K562 (cell line): ENCODE results near the gene GSPT2. TPM values are rescaled to one million over a fixed set of nuclear protein-coding genes. Genes with fewer than 3 reads are reported as not detected.

Source experiments
- CHD2 ChIP-seq: IDR thresholded peaks from 2 replicates; pipeline ENCODE4 v1.6.1; 2011; ENCODE audit warnings: low read depth, low read length
- DACH1 ChIP-seq: fragments of 450-650 bp; IDR thresholded peaks from 2 replicates; pipeline ENCODE4 v1.6.1; 2018; ENCODE audit not compliant: partially characterized antibody
- ETS2 ChIP-seq: IDR thresholded peaks from 2 replicates; pipeline ENCODE4 v1.6.1; 2016; ENCODE audit warnings: borderline replicate concordance, missing genetic modification characterization, mild to moderate bottlenecking, moderate library complexity, missing compliant biosample characterization; ENCODE audit not compliant: poor library complexity, severe bottlenecking
- ETV1 ChIP-seq: fragments of 450-650 bp; conservative IDR thresholded peaks from 2 replicates; pipeline ENCODE4 v1.6.1; 2016; ENCODE audit warnings: missing genetic modification characterization, control low read depth, low read depth, missing compliant biosample characterization
- HNRNPL ChIP-seq: fragments of 200-400 bp; formaldehyde crosslinking; IDR thresholded peaks from 2 replicates; pipeline ENCODE4 v1.6.1; 2017; ENCODE audit warnings: low read depth, mild to moderate bottlenecking, low read length
- HSF4 ChIP-seq: fragments of 250-450 bp; sonication (Bioruptor Pico); IDR thresholded peaks from 2 replicates; pipeline ENCODE4 v2.1.2; 2022; ENCODE audit warnings: mild to moderate bottlenecking, moderate library complexity, borderline replicate concordance
- KLF16 ChIP-seq: IDR thresholded peaks from 2 replicates; pipeline ENCODE4 v1.6.1; 2016; ENCODE audit warnings: antibody characterized with exemption
- MIER1 ChIP-seq: fragments of 450-650 bp; IDR thresholded peaks from 2 replicates; pipeline ENCODE4 v1.6.1; 2016; ENCODE audit warnings: antibody characterized with exemption, mild to moderate bottlenecking, low read depth
- NFRKB ChIP-seq: fragments of 450-650 bp; IDR thresholded peaks from 2 replicates; pipeline ENCODE4 v1.6.1; 2016; ENCODE audit warnings: low read depth
- PRPF4 ChIP-seq: fragments of 200-400 bp; formaldehyde crosslinking; IDR thresholded peaks from one replicate; pipeline ENCODE4 v1.6.1; 2017; ENCODE audit warnings: low read length, low read depth, mild to moderate bottlenecking; ENCODE audit not compliant: insufficient read depth, poor library complexity, severe bottlenecking
- SIRT6 ChIP-seq: IDR thresholded peaks from one replicate; pipeline ENCODE4 v1.6.1; 2012; ENCODE audit warnings: low read depth, mild to moderate bottlenecking, control low read depth, inconsistent platforms, low read length, moderate library complexity
- TARDBP ChIP-seq: fragments of 450-650 bp; IDR thresholded peaks from 2 replicates; pipeline ENCODE4 v1.6.1; 2016
- U2AF2 ChIP-seq: fragments of 200-400 bp; formaldehyde crosslinking; optimal IDR thresholded peaks from 2 replicates; pipeline ENCODE3; 2017; ENCODE audit warnings: low read depth, mild to moderate bottlenecking, low read length
- ZBTB1 ChIP-seq: sonication (generic); formaldehyde crosslinking; IDR thresholded peaks from 2 replicates; pipeline ENCODE4 v1.8.1; 2023; ENCODE audit warnings: missing genetic modification reagents, low read depth, mild to moderate bottlenecking, borderline replicate concordance
- ZNF445 ChIP-seq: fragments of 250-450 bp; sonication (Bioruptor Pico); IDR thresholded peaks from 2 replicates; pipeline ENCODE4 v1.4.0; 2020; ENCODE audit warnings: low read depth, mild to moderate bottlenecking, moderate library complexity
- polyA plus RNA-seq, 8 experiments: library from polyadenylated mRNA; depleted of rRNA in 4 of 8; stranded (reverse) in 5 of 8; unstranded in 3 of 8; fragments of >200 nt; fragmentation: Nextera tagmentation in 2 of 8; fragmentation: Illumina TruSeq in 1 of 8; extraction: Ambion mirVana in 2 of 8; extraction: Trizol in 1 of 8; gene quantifications; 2 replicates each; pipeline versions ENCODE4 v1.2.1 to v1.2.3, GENCODE V29; 2011 to 2014; ENCODE audit warnings: inconsistent platforms in 1 of 8, missing spikeins in 1 of 8
- total RNA-seq, 7 experiments: library from RNA; depleted of rRNA in 6 of 7; stranded (reverse); fragments of >200 nt in 6 of 7; fragmentation: Illumina TruSeq in 2 of 7; extraction: Trizol in 2 of 7; gene quantifications; 2 replicates each; pipeline versions ENCODE4 v1.2.1 to v1.2.3, GENCODE V29; 2011 to 2021; ENCODE audit warnings: low replicate concordance in 1 of 7
- TF ChIP-seq, protein P1 (sequence below): fragments of 450-650 bp; IDR thresholded peaks from 2 replicates; pipeline ENCODE4 v1.6.1; 2016; ENCODE audit warnings: antibody characterized with exemption
- TF ChIP-seq, protein P2 (sequence below): fragments of 200-800 bp; sonication (Bioruptor generic); IDR thresholded peaks from 2 replicates; pipeline ENCODE4 v1.6.1; 2017; ENCODE audit warnings: missing genetic modification characterization, missing compliant biosample characterization
- TF ChIP-seq, protein P3 (sequence below): fragments of 250-450 bp; sonication (Bioruptor Pico); IDR thresholded peaks from 2 replicates; pipeline ENCODE4 v1.5.0; 2021; ENCODE audit warnings: mild to moderate bottlenecking, moderate library complexity
- TF ChIP-seq, protein P4 (sequence below), 2 experiments: IDR thresholded peaks; 2 replicates each; pipeline ENCODE4 v1.6.1; 2011; ENCODE audit warnings: borderline replicate concordance in 1 of 2, control low read depth in 1 of 2, low read depth in 1 of 2, low read length in 1 of 2, mild to moderate bottlenecking in 1 of 2, mixed read lengths in 1 of 2, moderate library complexity in 1 of 2; ENCODE audit not compliant: insufficient read depth in 1 of 2, insufficient read length in 1 of 2, poor library complexity in 1 of 2, severe bottlenecking in 1 of 2; ENCODE audit errors: extremely low read depth in 1 of 2

GSPT2 gene
- total and polyA plus RNA-seq, 9 of the 15 experiments (the other 6 are each of a cell fraction or from before 2014, with no cell fraction given): 0.93 to 4.2 (median 3.4) TPM

DNA sequence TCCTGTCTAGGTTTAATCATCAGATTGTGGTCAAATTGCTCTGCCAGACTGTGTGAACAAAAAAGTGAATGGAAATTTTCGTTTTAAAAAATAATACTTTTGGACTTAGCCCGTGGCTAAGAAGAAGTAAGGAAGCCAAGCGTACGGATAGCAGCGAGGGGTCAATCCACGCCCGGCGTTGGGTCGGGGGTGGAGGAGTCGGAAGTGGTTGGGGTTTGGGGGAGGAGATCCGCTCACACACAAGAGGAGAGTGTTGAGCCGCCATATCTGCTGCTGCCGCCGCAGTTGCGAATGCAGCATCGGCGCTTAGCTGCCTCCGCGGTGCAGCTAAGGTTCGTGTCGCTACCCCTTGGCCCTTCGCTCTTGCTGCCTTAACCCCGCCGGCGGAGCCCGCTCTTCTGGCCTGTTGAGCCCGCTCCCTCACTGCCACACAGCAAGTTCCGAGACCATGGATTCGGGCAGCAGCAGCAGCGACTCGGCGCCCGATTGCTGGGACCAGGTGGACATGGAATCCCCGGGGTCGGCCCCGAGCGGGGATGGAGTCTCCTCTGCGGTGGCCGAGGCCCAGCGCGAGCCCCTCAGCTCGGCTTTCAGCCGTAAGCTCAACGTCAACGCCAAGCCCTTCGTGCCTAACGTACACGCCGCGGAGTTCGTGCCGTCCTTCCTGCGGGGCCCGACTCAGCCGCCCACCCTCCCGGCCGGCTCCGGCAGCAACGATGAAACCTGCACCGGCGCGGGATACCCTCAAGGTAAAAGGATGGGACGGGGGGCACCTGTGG is at the start of gene GSPT2 (continued):
- TF ChIP-seq ZNF445 (CRISPR knock-in tag) (no peak), ETV1 (tag) (peak; percentile 57), ZBTB1 (CRISPR knock-in tag) (no peak), TARDBP (no peak), DACH1 (no peak), U2AF2 (no peak), HSF4 (no peak), ETS2 (tag) (no peak), NFRKB (0 out of 2 replicates have a peak, but pooled peaks have one; percentile 58), MIER1 (no peak), CHD2 (no peak), HNRNPL (no peak), PRPF4 (no peak), KLF16 (0 out of 2 replicates have a peak, but pooled peaks have one; percentile 15), SIRT6 (no peak)
- TF ChIP-seq, protein P1, sequence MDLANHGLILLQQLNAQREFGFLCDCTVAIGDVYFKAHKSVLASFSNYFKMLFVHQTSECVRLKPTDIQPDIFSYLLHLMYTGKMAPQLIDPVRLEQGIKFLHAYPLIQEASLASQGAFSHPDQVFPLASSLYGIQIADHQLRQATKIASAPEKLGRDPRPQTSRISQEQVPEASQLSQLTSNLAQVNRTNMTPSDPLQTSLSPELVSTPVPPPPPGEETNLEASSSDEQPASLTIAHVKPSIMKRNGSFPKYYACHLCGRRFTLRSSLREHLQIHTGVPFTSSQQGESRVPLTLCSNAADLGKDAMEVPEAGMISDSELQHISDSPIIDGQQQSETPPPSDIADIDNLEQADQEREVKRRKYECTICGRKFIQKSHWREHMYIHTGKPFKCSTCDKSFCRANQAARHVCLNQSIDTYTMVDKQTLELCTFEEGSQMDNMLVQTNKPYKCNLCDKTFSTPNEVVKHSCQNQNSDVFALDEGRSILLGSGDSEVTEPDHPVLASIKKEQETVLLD: no peak
- TF ChIP-seq, protein P2, sequence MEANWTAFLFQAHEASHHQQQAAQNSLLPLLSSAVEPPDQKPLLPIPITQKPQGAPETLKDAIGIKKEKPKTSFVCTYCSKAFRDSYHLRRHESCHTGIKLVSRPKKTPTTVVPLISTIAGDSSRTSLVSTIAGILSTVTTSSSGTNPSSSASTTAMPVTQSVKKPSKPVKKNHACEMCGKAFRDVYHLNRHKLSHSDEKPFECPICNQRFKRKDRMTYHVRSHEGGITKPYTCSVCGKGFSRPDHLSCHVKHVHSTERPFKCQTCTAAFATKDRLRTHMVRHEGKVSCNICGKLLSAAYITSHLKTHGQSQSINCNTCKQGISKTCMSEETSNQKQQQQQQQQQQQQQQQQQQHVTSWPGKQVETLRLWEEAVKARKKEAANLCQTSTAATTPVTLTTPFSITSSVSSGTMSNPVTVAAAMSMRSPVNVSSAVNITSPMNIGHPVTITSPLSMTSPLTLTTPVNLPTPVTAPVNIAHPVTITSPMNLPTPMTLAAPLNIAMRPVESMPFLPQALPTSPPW (CRISPR knock-in tag): peak; percentile 63; the same call in 1 of the 2 replicates
- TF ChIP-seq, protein P3, sequence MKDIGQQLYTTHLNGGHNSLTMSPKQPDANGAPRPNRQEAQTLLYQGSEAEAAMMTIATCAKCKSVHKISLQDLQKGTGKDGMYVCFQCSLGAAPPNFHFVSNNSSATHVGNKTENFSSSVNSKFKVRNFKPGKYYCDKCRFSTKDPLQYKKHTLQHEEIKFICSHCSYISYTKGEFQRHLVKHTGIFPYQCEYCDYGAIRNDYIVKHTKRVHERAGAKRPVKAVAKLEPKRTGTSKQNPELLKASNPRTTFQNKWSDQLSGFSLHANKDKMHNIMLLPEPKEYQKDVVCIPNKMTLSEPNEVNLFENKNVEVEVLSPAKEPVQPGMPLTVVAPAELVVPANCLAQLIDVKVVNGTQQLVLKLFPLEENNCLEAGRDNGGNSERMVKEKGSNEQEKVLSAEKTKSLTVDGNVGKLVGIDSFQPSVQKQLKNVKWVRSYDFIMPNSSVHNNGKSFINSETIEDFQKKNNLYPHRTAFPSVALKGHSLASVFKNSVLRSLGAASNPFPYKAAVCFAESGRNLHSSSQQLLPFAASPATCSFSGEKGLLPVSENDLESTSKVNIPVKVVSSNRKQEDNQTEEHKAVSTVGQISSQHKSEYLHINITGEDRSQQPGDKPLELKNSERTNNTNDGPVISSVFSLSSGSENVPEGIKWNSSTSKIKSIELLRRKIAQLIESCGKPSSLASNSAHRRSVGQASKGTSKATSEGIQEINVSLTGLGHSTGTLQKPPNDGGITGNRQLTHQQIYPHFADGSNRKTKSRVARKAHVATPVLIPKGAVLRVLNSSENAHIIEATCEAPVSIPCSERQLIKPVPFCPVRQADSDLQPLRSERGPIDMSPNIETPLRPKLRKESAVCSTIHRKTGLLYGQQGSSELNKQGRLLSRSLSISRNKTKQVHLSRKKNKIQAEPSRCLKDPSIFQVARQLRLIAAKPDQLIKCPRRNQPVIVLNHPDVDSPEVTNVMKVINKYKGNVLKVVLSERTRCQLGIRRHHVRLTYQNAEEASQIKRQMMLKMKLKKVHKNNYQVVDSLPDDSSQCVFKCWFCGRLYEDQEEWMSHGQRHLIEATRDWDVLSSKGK: no peak
- TF ChIP-seq, protein P4, sequence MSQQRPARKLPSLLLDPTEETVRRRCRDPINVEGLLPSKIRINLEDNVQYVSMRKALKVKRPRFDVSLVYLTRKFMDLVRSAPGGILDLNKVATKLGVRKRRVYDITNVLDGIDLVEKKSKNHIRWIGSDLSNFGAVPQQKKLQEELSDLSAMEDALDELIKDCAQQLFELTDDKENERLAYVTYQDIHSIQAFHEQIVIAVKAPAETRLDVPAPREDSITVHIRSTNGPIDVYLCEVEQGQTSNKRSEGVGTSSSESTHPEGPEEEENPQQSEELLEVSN (IDR thresholded peaks at IDR 0.05; ENCODE audit: borderline replicate concordance in 1 of 2, extremely low read depth in 1 of 2, insufficient read depth in 1 of 2, insufficient read length in 1 of 2, low read depth in 1 of 2, low read length in 1 of 2, poor library complexity in 1 of 2, severe bottlenecking in 1 of 2): peak in 1 of 2 experiments; percentile 1
